Uterus (tissue), 2 donors: ENCODE measurements around the gene SMIM36.
"Not testable (repeated sequence)": the region's sequence is repeated elsewhere in the genome, so short reads cannot be mapped to it uniquely, and the experiment has no call there.

Source experiments
- CTCF ChIP-seq, 4 experiments: fragments of 200-600 bp in 2 of 4; fragments of 450-650 bp in 2 of 4; sonication (generic) in 2 of 4; IDR thresholded peaks; one replicate each; pipeline ENCODE4 v1.5.1; 2016 to 2019; ENCODE audit warnings: antibody characterized with exemption in 4 of 4, mild to moderate bottlenecking in 2 of 4, moderate library complexity in 1 of 4
- POLR2A ChIP-seq, 2 donors: fragments of 450-650 bp; IDR thresholded peaks; one replicate each; pipeline ENCODE4 v1.6.1; 2016; ENCODE audit warnings: antibody characterized with exemption in 2 of 2, mild to moderate bottlenecking in 1 of 2, moderate library complexity in 1 of 2

DNA sequence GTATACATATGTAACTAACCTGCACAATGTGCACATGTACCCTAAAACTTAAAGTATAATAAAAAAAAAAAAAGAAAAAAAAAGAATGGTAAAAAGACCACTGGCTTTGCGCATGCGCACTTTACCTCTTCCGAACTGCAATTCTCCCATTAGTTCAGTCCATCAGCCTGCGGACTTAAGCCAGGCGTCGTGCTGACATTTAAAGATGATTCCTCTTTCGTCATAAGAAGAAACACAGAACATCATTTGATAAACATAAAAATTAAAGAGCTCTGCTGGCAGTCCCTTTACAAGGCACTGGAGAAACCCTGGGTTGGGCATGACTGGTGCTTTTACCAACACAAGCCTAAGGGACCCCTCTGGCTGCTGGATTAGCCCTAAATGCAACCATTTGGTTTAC, 3.6 kb downstream of the SMIM36 start:
- not testable (repeated sequence) for TF ChIP-seq CTCF, POLR2A (IDR thresholded peaks at IDR 0.05)
